Peyer's patch (tissue), 4 donors: ENCODE data around the gene RAD51AP1.

Experiments
- POLR2A ChIP-seq, 2 donors: fragments of 450-650 bp; IDR thresholded peaks; one replicate each; pipeline ENCODE4 v1.5.1; 2017; ENCODE audit warnings: antibody characterized with exemption in 2 of 2, mild to moderate bottlenecking in 2 of 2, moderate library complexity in 2 of 2
- TF ChIP-seq, protein P1 (sequence below), 6 experiments: fragments of 450-650 bp in 4 of 6; fragments of 200-600 bp in 2 of 6; sonication (generic) in 1 of 6; IDR thresholded peaks; one replicate each; pipeline ENCODE4 v1.5.1; 2017 to 2019; ENCODE audit warnings: antibody characterized with exemption in 6 of 6, mild to moderate bottlenecking in 3 of 6, moderate library complexity in 1 of 6

DNA sequence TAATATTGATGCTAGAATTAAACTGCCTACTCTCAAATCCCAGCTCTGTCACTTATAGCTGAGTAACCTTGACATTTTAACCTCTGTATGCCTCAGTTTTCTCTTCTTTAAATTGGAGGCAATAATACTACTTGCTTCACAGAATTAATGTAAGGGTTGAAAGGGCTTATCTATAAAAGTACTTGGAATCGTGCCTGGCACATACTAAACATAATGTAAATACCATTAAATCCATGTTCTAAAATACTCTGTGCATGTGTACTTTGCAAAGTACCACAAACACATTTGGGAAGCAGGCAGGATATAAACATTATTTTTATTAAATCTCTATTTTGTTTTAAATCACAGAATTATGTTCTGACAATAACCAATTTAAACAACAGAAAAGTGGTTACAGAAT is 65.3 kb downstream of the RAD51AP1 start:
- TF ChIP-seq, protein P1, sequence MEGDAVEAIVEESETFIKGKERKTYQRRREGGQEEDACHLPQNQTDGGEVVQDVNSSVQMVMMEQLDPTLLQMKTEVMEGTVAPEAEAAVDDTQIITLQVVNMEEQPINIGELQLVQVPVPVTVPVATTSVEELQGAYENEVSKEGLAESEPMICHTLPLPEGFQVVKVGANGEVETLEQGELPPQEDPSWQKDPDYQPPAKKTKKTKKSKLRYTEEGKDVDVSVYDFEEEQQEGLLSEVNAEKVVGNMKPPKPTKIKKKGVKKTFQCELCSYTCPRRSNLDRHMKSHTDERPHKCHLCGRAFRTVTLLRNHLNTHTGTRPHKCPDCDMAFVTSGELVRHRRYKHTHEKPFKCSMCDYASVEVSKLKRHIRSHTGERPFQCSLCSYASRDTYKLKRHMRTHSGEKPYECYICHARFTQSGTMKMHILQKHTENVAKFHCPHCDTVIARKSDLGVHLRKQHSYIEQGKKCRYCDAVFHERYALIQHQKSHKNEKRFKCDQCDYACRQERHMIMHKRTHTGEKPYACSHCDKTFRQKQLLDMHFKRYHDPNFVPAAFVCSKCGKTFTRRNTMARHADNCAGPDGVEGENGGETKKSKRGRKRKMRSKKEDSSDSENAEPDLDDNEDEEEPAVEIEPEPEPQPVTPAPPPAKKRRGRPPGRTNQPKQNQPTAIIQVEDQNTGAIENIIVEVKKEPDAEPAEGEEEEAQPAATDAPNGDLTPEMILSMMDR (IDR thresholded peaks at IDR 0.05): no peak
- no peak for TF ChIP-seq POLR2A (IDR thresholded peaks at IDR 0.05)
